Retinal pigment epithelial cell (primary cell): Measurements from ENCODE around the gene FGD2.

Experiments
- DNase-seq: peaks from one replicate; pipeline ENCODE4 v3.0.0-alpha.2; 2010; ENCODE audit warnings: low read depth
- H3K4me3 ChIP-seq: 2 replicates; pipeline ENCODE4 v1.5.1; 2011; ENCODE audit warnings: mild to moderate bottlenecking, low read length, control low read depth, moderate library complexity
- CTCF ChIP-seq: conservative IDR thresholded peaks from 2 replicates; pipeline ENCODE4 v1.5.1; 2011; ENCODE audit warnings: low read depth, low read length, control low read depth, inconsistent platforms

FGD2 gene

GRCh38 chr6:37050045-37050853 lies 44.8 kb downstream of the FGD2 start:
- no peak for DNase-seq
- H3K4me3 ChIP-seq = no peak overlapping the region
- TF ChIP-seq CTCF = no peak

- no peak for DNase-seq
- no peak overlapping the region for H3K4me3 ChIP-seq
- TF ChIP-seq CTCF = no peak
These were observed 45.3 kb downstream of the FGD2 start for GRCh38 chr6:37050854-37051137.

DNA sequence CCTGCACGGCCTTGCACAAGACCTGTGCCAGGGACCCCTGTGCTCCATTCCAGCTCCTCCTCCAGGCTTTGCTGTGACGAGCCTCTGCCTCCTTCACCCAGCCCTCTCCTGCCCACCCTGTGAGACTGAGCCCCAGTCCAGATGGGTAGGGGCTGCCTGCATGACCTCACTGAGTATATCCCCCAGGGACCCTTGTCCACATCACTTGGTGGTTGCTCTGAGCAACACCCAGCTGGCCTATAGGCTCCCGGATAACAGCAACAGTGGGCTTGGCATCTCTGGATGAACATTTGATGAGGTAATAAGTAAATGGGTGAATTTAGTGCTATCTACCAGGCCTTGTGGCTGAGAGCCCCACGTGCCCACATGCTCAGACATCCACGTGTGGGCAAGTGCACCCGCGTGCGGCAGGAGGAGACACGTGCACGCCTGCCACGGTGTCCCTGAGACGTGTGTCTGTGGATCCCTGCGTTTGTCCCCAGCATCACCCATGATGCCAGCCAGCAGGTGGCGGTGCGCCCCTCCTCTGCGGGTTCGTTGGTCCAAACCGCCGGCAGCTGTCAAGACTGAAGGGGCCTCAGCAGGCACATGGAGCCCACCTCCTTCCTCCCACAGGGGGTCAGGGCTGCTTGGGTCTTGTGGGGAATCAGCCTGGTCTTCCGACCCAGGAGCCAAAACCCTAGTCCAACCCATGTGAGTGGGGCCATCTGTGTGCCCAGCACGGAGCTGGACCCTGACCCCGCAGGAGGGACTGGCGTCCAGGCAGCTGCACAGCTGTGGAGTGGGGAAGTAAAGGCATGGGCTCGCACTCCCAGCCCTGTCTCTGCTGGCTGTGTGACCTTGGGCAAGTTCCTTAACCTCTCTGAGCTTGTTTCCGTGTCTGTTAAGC lies 45.9 kb downstream of the FGD2 start:
- no peak for DNase-seq
- no peak overlapping the region for H3K4me3 ChIP-seq
- TF ChIP-seq CTCF = peak; percentile 90

DNA sequence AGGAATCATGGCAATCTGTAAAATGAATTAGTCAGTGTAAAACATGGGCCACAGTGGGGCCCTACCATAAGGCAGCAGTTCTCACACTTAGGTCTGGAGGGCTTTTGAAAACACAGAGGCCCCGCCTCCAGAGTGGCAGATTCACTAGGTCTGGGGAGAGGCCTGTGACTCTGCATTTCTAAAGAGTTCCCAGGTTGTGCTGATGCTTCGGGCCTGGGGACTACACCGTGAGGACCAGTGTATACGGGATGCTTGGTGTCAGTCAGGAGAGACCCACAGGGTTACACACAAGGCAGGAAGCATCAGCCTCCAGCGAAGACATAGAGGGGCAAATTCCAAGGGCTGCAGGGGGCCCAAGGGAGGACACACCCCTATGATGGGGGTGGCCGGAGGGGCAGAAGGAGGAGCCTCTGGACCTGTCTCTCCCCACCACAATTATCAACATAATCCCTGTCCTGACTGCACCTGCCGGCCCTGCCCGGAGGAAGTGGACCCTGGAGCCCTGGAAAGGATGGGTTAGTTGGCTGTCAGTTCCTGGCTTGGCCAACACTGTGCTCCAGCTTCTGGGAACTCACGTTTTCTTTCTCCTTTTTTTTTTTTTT lies 46.7 kb downstream of the FGD2 start:
- TF ChIP-seq CTCF = no peak
- H3K4me3 ChIP-seq = no peak overlapping the region
- no peak for DNase-seq

DNA sequence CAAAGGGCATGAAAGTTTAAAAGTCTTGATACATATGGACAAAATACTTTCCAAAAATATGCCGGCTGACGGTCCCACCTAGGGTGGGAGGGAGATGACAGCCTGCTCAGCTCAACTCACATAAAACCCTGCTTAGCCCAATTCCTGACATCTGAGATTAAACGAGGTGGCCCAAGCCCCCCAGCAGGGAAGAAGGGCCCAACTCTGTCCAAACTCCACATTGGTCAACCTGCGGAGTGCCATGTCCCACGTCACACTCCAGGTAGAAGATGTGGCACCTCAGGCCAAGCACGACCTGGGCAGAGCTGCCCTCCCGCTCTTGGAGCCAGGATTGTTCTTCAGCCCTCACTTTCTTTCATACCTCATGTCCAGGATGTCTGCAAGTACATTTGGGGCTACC lies 48.2 kb downstream of the FGD2 start:
- TF ChIP-seq CTCF = no peak
- H3K4me3 ChIP-seq = no peak overlapping the region
- no peak for DNase-seq

- no peak for TF ChIP-seq CTCF
- no peak for DNase-seq
These were observed 48.7 kb downstream of the FGD2 start for GRCh38 chr6:37054171-37054570.

More at GRCh38 chr6:37054171-37054570, 48.7 kb downstream of the FGD2 start:
- H3K4me3 ChIP-seq = no peak overlapping the region
